DMS153 (cell line): Measurements from ENCODE around the gene SPHK1.
"Not testable (repeated sequence)": the region's sequence is repeated elsewhere in the genome, so short reads cannot be mapped to it uniquely, and the experiment has no call there.

ENCODE experiments used
- DNase-seq: peaks from one replicate; lab custom pipeline; 2025; lab: John Stamatoyannopoulos, UW

SPHK1 gene, protein sequence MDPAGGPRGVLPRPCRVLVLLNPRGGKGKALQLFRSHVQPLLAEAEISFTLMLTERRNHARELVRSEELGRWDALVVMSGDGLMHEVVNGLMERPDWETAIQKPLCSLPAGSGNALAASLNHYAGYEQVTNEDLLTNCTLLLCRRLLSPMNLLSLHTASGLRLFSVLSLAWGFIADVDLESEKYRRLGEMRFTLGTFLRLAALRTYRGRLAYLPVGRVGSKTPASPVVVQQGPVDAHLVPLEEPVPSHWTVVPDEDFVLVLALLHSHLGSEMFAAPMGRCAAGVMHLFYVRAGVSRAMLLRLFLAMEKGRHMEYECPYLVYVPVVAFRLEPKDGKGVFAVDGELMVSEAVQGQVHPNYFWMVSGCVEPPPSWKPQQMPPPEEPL

DNA sequence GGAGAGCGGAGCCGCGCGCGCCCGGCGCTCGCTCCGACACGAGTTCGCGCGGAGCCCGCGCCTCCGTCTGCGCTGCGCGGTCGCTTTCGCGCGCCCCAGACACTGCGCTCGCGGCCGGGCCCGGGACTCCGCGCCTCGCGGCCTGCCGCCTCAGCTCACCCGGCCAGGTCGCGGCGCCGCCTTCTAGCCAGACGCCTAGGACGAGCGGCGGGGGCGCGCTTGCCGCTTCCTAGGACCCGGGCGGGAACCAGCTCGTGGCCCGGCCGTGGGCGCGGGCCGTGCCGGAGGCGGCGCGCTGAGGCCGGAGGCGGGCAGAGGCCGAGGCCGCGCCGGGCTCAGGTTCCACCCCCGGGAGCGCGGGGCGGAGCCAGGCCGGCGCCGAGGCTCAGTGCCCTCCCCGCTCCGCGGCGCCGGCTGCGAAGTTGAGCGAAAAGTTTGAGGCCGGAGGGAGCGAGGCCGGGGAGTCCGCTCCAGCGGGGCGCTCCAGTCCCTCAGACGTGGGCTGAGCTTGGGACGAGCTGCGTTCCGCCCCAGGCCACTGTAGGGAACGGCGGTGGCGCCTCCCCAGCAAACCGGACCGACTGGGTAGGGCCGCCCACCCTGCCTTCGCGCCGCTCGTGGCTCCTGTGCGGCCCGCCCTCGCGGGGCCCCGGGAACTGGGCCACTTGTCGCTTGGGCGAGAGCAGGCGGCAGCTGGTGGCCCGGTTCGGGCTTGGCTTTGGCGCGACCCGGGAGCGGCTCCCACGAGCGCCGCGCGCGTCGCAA lies at the start of gene SPHK1:
SPHK1 (plus strand) TSS at position 388 of the 765 bp plus-strand sequence. CDS start 1,036 bp downstream, outside the sequence.
- no peak for DNase-seq

DNA sequence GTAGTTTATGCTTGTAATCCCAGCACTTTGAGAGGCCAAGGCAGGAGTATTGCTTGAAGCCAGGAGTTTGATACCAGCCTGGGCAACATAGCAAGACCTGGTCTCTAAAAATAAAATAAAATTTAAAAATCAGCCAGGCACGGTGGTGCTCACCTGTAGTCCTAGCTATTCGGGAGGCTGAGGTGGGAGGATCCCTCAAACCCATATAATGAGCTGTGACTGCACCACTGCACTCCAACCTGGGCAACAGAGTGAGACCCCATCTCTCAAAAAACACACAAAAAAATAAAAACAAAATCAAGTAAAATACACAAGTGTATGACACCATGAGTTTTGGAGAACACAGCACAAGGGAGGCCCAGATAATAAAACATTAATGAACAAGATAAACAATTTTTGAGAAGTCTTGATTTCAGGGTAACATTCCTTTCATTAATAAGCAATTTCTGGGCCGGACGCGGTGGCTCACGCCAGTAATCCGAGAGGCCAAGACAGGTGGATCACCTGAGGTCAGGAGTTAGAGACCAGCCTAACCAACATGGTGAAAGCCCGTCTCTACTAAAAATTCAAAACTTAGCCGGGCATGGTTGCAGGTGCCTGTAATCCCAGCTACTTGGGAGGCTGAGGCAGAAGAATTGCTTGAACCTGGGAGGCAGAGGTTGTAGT lies 48.6 kb upstream of the SPHK1 start:
- DNase-seq = no peak

DNA sequence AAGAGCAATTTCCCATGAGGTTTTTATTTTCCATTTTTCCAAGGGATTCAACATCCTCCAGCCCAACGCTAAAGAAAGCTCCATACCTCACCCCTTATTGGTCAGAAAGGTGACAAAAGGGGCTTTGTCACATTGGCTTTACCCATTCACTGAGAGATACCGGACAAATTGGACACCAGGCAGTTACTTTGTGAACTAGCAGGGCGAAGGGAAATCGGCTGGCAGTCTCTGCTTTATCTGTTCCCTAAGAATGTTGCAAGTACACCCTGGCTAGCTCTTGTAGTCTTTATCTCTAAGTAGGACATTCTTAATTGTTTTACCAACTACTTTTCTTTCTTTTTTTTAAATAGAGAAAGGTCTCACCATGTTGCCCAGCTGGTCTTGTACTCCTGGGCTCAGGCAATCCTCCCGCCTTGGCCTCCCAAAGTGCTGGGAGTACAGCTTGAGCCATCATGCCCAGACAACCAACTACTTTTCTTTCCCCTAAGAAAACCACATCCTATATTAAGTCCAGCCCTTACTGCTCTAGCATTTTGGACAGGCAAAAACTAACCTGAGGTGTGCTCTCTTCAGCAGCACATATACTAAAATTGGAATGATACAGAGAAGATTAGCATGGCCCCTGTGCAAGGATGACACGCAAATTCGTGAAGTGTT lies 47.5 kb upstream of the SPHK1 start:
- no peak for DNase-seq

DNA sequence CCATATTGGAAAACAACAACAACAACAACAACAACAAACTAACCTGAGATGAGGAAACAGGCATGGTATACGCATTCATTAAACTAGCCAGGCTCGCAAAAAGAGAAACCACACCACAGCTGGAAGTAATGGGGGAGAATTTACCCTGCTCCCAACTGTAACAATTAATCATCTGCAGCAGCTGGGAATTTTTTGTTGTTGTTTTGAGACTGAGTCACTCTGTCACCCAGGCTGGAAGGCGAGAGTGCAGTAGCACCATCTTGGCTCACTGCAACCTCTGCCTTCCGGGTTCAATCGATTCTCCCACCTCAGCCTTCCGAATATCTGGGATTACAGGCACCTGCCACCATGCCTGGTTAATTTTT lies 47.0 kb upstream of the SPHK1 start:
- DNase-seq = no peak

DNA sequence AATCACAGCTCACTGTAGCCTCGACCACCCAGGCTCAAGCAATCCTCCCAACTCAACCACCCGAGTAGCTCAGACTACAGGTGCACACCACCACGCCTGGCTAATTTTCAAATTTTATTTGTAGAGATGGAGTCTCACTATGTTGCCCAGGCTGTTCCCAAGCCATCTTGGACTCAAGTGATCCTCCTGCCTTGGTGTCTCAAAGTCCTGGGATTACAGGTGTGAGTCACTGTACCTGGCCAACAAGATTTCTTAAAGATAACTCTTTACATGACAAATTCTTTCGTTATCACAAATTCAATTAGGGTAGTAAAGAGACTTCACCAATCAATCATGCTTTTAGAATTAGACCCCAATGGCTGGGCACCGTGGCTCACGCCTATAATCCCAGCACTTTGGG lies 43.1 kb upstream of the SPHK1 start:
- no peak for DNase-seq

DNA sequence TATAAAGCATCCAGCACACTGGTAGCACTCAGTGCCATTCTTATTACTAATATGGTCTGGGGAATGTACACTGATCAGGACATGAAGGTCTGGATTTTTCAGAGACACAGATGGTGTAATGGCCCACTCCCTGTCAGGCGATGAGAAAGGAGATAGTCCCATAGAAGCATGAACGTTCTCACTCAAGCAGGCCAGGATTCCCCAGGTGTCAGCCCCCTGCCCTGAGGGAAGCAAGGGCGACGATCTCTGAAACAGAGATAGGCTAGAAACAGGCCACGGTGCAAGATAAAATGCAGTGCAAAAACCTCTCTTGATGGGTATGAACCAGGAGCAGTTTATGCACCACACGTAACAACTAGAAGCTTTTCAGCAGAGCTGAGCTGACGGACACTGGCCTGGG lies 41.3 kb upstream of the SPHK1 start:
- DNase-seq = no peak

DNA sequence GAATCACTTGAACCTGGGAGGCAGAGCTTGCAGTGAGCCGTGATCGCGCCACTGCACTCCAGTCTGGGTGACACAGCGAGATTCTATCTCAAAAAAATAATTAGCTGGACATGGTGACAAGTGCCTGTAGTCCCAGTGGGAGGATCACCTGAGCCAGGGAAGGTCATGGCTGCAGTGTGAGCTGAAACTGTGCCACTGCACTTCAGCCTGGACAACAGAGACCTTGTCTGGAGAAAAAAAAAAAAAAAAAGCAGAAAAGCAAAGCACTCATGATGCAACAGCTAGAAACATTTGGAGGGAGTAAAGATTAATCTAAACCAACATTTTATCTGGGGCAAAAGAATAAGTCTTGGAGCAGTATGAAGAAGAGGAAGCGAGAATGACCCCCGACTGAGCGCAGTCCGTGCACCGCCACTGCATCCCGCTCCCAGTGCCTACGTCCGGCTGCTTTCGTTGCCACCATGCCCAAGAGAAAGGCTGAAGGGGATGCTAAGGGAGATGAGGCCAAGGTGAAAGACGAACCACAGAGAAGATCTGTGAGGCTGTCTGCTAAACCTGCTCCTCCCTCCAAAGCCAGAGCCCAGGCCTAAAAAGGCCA lies 38.9 kb upstream of the SPHK1 start:
- DNase-seq = no peak

DNA sequence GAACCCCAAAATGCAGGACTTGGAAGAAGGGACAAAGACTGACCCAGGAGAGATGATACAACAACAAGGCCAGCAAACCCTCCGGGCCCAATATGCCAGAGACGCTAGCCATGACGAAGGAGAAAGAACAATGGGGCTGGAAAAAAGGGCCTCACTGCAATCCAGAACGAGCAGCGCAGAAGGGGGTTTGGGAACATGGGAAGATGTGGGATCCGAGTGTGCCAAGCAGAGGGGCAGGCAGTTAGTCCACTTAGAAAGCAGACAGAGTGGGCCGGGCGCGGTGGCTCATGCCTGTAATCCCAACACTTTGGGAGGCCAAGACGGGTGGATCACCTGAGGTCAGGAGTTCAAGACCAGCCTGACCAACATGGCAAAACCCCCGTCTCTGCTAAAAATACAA lies 37.5 kb upstream of the SPHK1 start:
- DNase-seq = not testable (repeated sequence)

DNA sequence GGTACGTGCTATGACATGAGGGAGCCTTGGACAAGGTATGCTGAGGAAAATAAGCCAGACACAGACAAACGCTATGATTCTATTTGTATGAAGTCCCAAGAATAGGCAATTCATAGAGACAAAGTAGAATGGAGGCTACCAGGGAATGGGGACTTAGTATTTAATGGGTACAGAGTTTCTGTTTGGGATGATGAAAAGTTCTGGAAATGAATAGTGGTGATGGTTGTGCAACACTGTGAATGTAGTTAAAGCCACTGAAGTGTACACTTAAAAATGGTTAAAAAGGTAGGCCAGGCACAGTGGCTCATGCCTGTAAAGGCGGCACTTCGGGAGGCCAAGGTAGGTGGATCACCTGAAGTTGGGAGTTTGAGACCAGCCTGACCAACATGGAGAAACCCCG lies 33.9 kb upstream of the SPHK1 start:
- no peak for DNase-seq

DNA sequence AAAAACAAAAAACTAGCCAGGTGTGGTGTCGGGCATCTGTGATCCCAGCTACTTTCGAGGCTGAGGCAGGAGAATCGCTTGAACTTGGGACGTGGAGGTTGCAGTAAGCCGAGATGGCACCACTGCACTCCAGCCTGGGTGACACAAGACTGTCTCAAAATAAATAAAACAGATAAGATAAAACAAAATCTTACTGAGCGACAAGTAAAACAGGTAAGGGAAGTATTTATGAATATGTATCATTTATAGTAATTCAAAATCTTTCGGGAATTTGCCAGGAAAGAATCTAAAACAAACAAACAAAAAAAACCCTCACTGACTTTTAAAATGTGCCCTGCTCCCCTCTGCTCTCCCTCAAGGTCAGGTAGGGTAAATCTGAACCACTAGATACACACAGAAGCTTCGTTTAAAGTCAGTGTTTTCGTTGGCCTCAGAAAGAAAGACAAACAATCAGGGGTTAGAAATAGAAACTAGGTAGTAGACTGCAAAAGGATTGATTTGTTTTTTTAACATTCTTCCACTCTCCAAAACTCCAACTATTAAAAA lies 32.8 kb upstream of the SPHK1 start:
- no peak for DNase-seq

DNA sequence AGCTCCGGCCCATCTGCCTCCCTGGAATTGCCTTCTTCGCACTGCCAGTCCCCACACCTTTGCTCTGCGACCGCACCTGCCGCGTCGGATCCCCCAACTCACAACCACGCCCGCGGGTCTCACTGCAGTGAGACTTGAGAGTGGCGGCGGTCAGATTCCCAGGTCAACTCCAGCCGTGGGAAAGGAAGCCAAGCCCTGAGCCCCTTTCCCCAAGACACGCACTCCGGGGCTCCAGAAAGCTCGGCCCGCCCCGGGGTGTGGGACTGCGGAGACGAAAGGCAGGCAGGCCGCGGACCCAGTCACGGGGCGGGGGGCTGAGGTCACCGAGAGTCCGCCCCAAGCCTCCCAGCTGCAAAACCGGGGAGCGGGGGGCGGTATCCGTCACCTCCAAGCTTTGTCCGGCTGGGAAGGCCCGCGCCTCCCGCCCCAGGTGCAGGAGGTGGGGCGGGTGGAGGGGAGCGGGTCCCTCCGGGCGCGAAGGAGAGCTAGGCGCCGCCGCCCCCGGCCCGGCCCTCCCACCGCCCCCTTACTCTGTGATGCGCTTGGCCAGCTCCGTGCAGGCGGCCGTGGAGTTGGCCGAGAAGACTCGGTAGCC lies 31.3 kb upstream of the SPHK1 start:
- no peak for DNase-seq

DNA sequence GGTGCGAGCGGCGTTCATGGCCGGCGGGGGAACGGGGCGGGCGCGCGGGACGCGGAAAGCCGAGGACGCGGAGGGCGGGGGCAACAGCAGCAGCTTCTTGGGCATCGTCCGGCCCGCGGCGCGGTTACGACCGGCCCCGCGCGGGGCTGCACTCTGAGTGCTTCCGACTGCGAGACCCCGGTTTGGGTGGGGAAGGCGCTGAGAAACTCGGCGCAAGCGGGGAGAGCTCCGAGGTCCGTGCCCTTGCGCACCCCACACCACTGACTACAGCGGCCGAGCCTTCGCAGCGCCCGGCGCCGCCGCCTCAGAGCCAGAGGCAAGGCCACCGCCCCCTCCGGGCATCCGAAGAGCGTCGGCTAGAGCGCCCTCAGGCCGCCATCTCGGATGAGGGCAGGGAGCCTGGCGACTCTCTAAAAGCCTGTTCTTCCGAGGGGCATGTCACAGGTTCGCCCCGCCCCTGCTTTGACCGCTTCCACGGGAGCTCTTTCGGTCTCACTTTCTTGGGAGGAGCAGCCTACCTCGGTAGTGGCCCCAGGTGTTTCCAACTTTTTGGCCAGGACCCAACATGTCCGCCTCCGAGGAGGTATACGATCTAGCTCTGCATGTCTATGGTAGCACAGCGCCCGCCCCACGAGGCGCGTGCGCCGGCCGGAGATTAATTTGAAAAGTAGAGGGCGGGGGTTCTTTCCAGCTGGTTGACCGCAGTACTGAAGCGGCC lies 30.7 kb upstream of the SPHK1 start, which contains the start of gene PRPSAP1:
PRPSAP1 (minus strand) TSS at position 318 of the 718 bp plus-strand sequence; CDS start at position 105, 213 bp downstream.
- DNase-seq = peak; percentile 87

DNA sequence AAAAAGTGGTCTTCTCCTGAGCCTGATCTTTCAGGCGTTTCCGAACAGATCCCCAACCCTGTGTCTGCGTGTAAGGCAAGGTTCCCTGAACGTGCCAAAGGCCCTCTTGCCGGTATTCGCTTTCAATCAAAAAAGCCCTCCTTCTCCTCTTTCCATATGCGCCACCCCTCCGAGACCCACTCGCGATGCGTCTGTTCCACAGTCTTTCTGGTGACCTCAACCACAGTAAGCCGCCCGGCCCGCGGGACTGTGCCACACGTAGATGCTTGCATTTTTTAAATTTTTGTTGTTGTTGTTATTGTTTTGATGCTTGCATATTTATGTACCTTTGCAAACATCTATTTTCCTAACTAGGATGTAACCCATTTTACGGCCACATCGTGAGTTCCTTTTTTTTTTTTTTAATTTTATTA lies 30.1 kb upstream of the SPHK1 start:
- DNase-seq = no peak

DNA sequence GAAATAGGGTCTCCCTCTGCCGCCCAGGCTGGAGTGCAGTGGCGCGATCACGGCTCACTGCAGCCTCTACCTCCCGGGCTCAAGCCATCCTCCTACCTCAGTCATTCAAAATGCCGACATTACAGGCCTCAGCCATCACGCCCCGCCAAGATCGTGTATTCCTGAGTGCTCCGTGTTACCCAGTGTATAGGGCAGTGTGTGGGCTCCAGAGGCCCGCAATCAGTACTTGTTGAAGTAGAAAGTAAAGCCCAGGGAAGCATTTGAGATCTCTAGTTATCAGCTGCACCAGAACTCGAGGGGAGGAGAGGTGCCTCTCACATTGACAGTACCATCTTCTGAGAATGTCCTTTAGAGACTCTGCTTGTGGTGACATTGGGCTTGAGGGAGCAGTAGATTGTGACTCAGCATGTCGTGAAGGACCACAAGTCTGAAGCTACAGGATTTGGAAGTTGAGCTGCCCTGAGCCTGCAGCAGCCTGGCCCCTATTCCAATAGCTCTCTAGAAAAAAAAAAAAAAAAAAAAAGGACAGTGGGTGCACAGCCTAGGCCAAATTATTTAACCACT lies 29.6 kb upstream of the SPHK1 start:
- no peak for DNase-seq

DNA sequence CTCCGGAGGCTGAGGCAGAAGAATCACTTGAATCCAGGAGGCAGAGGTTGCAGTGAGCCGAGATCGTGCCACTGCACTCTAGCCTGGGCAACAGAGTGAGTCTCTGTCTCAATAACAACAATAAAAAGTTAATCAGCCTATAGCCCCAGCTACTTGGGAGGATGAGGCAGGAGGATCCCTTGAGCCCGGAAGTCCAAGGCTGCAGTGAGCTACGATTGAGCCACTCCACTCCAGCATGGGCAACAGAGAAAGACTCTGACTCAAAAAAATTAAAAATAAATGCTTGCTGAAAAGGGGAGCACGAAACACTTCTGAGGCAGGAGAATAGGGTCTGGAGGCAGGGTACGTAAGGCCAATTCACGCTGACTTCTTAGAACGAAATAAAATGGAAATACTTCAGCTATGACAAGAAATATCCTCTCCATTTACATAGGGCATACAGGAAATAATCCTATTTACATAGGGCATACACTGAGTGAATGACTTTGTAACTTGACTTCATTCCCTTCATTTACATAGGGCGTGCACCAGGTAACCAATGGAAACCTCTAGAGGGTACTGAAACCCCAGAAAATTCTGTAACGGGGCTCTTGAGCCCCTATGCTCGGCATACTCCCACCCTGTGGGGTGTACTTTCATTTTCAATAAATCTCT lies 27.5 kb upstream of the SPHK1 start:
- DNase-seq = peak; percentile 24

DNA sequence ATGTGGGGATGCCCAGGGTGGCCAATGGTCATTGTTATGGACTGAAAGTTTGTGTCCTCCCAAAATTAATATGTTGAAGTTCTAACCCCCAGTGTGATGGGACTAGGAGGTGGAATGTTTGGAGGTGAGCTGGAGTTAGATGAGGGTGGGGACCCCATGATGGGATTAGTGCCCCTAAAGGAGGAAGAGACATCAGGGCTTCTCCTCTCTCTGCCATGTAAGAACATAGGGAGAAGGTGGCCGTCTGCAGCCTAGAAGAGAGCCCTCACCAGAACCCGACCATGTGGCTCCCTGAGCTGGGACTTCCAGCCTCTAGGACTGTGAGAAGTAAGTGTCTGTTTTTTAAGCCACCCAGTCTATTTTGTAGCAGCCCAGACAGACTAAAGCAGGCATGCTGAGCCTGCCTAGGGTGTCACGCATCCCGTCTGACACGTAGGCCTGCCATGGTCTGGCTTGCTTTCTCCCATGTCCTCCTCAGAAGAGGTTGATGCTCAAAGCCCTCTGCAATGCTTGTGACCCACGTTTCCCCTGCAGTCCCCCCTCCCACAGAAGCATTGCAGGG lies 26.7 kb upstream of the SPHK1 start:
- no peak for DNase-seq

DNA sequence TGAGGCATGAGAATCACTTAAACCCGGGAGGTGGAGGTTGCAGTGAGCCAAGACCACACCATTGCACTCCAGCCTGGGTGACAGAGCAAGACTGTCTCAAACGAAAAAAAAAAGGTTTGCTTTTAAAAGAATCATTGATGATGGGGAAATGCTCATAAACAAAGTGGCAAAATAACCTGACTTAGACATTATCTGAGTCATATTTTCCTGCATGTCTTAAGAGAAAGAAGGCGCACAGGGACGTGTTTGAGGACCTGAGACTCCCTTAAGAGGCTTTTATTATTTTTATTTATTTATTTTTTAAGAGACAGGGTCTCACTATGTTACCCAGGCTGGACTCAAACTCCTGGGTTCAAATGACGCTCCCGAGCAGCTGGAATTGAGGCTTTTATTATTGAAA lies 25.0 kb upstream of the SPHK1 start:
- DNase-seq = no peak

DNA sequence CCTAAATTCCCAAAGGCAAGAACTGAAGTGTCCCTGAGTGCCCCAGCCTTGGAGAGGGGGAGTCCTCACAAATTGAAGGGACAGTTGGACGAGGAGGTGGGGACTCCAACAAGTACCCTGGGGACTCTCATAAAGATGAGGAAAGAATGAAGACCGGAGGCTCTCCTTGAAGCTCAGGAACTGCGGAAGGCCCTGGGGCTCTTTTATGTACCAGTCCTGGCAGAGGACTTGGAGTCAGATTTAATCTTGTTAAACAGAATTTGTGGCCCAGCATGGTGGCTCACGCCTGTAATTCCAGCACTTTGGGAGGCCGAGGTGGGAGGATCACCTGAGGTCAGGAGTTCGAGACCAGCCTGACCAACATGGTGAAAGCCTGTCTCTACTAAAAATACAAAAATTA lies 24.6 kb upstream of the SPHK1 start:
- DNase-seq = not testable (repeated sequence)

DNA sequence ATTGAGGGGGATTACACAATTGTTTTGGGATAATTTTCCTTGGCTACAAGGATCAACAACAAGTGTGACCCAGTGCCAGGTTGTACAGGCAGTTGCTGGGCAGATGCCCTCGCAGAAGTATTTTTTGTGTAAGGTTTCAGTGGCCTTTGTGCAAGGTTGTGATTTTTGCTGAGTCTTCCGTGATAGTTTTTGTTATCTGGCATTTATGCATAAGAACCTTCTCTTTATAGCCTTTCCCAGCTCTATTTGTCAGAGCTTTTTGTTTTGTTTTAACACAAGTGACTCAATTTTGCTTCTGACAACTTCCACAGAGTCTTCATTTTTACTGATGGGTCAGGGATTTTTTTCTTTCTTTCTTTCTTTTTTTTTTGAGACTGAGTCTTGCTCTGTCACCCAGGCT lies 23.9 kb upstream of the SPHK1 start:
- no peak for DNase-seq
